Bronchial smooth muscle cell (primary cell): ENCODE results near the gene MANSC4. TPM values are rescaled to one million over a fixed set of nuclear protein-coding genes. Genes with fewer than 3 reads are reported as not detected.

Experiments
- total RNA-seq: library from RNA; depleted of rRNA; stranded (reverse); fragments of >200 nt; gene quantifications from 2 replicates; pipeline ENCODE4 v1.2.1, GENCODE V29; 2014

The MANSC4 gene
- 0.09 TPM in 1 of 2 replicates, not detected in the other for total RNA-seq

GRCh38 chr12:27779920-27780611 is at the start of gene MANSC4, which contains the start of gene KLHL42:
Gene MANSC4, minus strand, starts transcription at chr12:27780236. Its CDS starts 8,960 bp downstream, at chr12:27771276.
Gene KLHL42, plus strand, starts transcription at chr12:27780233. Its CDS starts 98 bp downstream, at chr12:27780331.

Other genes with a start within 250 kb of the MANSC4 start
- gene REP15, start 83.8 kb downstream of the MANSC4 start, total RNA-seq = 0.32 and 0.60 TPM in 2 replicates
- 26.0 and 37.4 TPM in 2 replicates for gene MRPS35, start 69.4 kb downstream of the MANSC4 start, total RNA-seq
- gene KLHL42, start within 50 bp of the MANSC4 start, total RNA-seq = 15.9 and 22.3 TPM in 2 replicates
- 0.17 and 0.47 TPM in 2 replicates for gene PTHLH, start 192.5 kb upstream of the MANSC4 start, total RNA-seq